Panc1 (cell line): ENCODE measurements around the gene PHKB.

Experiments used
- SIN3A ChIP-seq: IDR thresholded peaks from 2 replicates; pipeline ENCODE4 v1.6.1; 2012; ENCODE audit warnings: low read depth, mild to moderate bottlenecking, low read length, moderate library complexity, borderline replicate concordance; ENCODE audit not compliant: insufficient read depth
- TF ChIP-seq, protein P1 (sequence below): fragments of 450-650 bp; IDR thresholded peaks from 2 replicates; pipeline ENCODE4 v1.5.1; 2017; ENCODE audit warnings: mild to moderate bottlenecking

DNA sequence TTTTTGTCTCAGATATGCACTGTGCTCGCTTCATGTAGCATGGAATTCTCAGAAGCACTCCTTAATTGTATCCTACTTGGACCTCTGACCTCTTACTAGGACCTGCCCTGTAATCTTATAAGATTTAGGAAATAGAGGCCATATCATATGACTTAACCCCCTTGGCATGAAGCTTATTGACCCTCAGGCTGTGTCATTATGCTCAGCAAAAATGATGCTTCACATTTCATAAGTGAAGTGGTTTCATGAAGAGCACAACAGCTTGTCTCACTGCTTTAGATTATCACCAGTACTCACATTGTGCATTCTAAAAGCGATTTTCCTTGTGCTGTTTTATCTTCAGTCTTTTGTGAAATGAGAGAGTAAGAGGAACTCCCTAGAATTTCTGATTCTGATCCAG lies 6.4 kb downstream of the PHKB start:
- TF ChIP-seq, protein P1, sequence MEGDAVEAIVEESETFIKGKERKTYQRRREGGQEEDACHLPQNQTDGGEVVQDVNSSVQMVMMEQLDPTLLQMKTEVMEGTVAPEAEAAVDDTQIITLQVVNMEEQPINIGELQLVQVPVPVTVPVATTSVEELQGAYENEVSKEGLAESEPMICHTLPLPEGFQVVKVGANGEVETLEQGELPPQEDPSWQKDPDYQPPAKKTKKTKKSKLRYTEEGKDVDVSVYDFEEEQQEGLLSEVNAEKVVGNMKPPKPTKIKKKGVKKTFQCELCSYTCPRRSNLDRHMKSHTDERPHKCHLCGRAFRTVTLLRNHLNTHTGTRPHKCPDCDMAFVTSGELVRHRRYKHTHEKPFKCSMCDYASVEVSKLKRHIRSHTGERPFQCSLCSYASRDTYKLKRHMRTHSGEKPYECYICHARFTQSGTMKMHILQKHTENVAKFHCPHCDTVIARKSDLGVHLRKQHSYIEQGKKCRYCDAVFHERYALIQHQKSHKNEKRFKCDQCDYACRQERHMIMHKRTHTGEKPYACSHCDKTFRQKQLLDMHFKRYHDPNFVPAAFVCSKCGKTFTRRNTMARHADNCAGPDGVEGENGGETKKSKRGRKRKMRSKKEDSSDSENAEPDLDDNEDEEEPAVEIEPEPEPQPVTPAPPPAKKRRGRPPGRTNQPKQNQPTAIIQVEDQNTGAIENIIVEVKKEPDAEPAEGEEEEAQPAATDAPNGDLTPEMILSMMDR = no peak
- TF ChIP-seq SIN3A = no peak
